ENCODE results near the gene SUGP2.

DNA sequence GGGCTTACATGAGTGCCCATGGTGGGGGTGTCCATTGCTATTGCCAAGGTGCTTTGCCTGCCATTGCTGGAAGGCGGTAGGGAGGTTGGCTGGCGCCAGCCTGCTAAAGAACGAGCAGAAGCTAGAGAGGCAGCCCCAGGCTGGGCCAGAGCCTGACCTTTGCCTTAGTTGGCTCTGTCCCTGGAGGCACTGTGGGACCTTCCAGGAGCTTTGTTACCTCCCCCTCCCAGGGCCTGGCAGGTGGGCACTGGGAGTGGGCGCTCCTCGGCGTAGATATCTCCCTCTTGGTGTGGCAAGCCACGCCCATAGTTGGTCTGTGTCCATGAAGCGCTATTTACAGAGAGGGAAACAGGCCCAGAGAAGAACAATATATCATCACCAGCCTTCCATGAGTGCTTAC is 28.2 kb upstream of the SUGP2 start:
- TF ChIP-seq CTCF (conservative IDR thresholded peaks at IDR 0.05; ENCODE audit: low read depth in 2 of 2) (no peak), JUNB (IDR thresholded peaks at IDR 0.05; ENCODE audit: unreplicated experiment) (no peak), EZH2 (IDR thresholded peaks at IDR 0.05; ENCODE audit: low read depth, unreplicated experiment) (no peak), POLR2AphosphoS5 (IDR thresholded peaks at IDR 0.05; ENCODE audit: low read depth) (no peak)

Measured in GM23338 (cell line).